ENCODE results near the gene ARMH2. TPM values are rescaled to one million over a fixed set of nuclear protein-coding genes. Genes with fewer than 3 reads are reported as not detected.

Gene ARMH2
- total RNA-seq, 4 donors from 2014 or later = not detected

DNA sequence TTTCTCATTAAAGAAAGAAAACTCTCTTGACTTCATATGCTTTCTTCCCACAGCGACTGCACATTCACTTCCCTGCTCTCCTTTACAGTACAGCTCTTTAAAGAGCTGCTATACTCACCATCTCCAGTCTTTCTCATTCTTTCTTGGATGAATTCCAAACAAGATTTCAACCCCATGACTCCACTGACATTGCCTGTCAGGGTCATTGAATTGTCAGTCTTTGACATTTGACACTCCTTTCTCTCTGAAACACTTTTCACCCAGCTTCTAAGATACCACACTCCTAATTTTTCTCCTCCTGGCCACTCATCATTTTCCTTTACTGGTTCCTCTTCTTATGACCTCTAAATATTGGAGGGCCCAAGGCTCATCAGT, 811 bp upstream of the ARMH2 start:
- TF ChIP-seq POLR2A (IDR thresholded peaks at IDR 0.05) = no peak
- TF ChIP-seq, protein P1, sequence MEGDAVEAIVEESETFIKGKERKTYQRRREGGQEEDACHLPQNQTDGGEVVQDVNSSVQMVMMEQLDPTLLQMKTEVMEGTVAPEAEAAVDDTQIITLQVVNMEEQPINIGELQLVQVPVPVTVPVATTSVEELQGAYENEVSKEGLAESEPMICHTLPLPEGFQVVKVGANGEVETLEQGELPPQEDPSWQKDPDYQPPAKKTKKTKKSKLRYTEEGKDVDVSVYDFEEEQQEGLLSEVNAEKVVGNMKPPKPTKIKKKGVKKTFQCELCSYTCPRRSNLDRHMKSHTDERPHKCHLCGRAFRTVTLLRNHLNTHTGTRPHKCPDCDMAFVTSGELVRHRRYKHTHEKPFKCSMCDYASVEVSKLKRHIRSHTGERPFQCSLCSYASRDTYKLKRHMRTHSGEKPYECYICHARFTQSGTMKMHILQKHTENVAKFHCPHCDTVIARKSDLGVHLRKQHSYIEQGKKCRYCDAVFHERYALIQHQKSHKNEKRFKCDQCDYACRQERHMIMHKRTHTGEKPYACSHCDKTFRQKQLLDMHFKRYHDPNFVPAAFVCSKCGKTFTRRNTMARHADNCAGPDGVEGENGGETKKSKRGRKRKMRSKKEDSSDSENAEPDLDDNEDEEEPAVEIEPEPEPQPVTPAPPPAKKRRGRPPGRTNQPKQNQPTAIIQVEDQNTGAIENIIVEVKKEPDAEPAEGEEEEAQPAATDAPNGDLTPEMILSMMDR (IDR thresholded peaks at IDR 0.05) = no peak
- DNase-seq = no peak
- no peaks in the 10 kb centered on the region for H3K4me1 ChIP-seq
- H3K27ac ChIP-seq = no peak overlapping the region
- no peak overlapping the region for H3K4me3 ChIP-seq
- H3K27me3 ChIP-seq = no peaks in the 10 kb centered on the region
- no peaks in the 10 kb centered on the region for H3K9me3 ChIP-seq
- no peaks in the 10 kb centered on the region for H3K36me3 ChIP-seq
- intact Hi-C loops (cut with DNase I; ENCODE audit: low total_unique reads) = no loop called here

DNA sequence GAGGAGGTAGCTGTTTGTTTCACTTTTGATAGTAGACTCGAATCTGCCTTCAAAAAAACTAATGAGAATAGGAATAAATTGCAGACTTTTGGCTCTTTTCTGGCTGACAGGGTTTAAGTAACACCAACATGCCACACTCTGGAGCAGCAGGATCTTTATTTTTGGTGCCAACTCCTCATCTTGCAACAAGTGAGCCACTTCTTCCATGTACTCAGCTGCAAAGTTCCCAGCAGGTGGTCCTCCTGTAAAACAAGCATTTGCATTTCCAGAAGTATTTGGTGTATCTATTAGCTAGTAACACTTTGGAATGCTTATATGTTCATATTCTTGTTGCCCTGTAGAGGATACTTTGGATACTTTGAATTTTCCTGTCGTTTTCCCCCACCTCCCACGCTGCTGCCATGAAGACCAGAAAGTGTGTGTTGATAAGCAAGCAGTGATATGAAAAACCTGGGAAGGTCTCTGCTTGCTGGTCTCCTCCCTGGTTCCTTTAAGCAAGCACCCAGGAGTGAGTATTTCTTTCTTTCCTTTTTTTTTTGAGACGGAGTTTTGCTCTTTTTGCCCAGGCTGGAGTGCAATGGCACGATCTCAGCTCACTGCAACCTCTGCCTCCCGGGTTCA, 1.0 kb downstream of the ARMH2 start:
- TF ChIP-seq, protein P1 (IDR thresholded peaks at IDR 0.05) = no peak
- no peak for TF ChIP-seq POLR2A (IDR thresholded peaks at IDR 0.05)
- H3K27ac ChIP-seq = no peak overlapping the region
- intact Hi-C loops (cut with DNase I; ENCODE audit: low total_unique reads) = no loop called here
- no peak overlapping the region for H3K4me3 ChIP-seq
- no peak for DNase-seq
- no peaks in the 10 kb centered on the region for H3K4me1 ChIP-seq
- H3K36me3 ChIP-seq = no peaks in the 10 kb centered on the region
- H3K27me3 ChIP-seq = no peaks in the 10 kb centered on the region
- no peaks in the 10 kb centered on the region for H3K9me3 ChIP-seq

DNA sequence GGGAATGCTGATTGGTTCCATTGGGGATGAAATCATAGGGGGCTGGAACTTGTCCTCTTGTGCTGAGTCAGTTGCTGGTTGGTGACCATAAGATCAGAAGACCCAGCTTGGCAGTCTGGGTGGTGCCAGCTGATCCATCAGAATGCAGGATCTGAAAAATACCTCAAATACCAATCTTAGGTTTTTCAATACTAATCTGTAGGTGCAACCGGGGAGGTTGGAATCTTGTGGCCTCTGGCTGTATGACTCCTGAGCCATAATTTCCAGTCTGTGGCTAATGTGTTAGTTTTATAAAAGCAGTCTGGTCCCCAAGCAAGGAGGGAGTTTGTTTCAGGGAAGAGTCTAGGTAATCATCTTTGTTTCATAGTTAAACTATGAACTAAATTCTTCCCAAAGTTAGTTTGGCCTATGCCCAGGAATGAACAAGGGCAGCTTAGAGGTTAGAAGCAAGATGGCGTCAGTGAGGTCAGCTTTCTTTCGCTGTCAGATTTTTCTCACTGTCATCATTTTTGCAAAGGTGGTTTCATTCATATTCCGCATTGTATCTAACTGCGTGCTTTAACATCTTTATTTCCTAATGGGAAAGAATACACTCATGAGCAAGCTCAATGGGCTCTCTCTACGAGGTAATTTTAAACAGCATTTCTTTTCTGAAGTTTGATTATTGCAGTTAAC, 2.0 kb downstream of the ARMH2 start:
- no peak for TF ChIP-seq POLR2A (IDR thresholded peaks at IDR 0.05)
- TF ChIP-seq, protein P1 (IDR thresholded peaks at IDR 0.05) = no peak
- no peak for DNase-seq
- intact Hi-C loops (cut with DNase I; ENCODE audit: low total_unique reads) = no loop called here
- no peaks in the 10 kb centered on the region for H3K4me1 ChIP-seq
- no peak overlapping the region for H3K27ac ChIP-seq
- H3K27me3 ChIP-seq = no peaks in the 10 kb centered on the region
- H3K4me3 ChIP-seq = no peak overlapping the region
- no peaks in the 10 kb centered on the region for H3K9me3 ChIP-seq
- no peaks in the 10 kb centered on the region for H3K36me3 ChIP-seq

DNA sequence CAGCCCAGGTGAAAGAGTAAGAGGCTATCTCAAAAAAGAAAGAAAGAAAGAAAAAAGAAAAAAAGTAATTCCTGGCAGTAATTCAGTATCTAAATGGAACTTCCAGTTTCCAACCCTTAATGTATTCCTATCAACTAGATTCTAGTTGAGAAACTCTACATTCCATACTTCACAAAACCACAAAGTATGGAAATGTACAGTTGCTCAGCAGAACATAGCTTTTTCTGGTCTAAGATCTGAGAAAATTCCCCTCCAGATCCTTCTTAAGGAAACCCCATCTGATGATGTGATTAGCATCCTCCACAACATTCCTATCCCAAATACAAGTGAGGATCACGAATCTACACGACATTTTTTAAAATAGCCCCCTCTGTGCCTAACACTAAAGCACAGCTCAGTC, 3.6 kb downstream of the ARMH2 start:
- intact Hi-C loops (cut with DNase I; ENCODE audit: low total_unique reads) = no loop called here

More for the DNA sequence above, 3.6 kb downstream of the ARMH2 start:
- TF ChIP-seq, protein P1 (IDR thresholded peaks at IDR 0.05) = no peak
- TF ChIP-seq POLR2A (IDR thresholded peaks at IDR 0.05) = no peak
- H3K4me1 ChIP-seq = no peaks in the 10 kb centered on the region
- no peaks in the 10 kb centered on the region for H3K27me3 ChIP-seq
- no peaks in the 10 kb centered on the region for H3K9me3 ChIP-seq
- H3K36me3 ChIP-seq = no peaks in the 10 kb centered on the region
- H3K27ac ChIP-seq = no peak overlapping the region
- no peak for DNase-seq
- no peak overlapping the region for H3K4me3 ChIP-seq
